Measurements from ENCODE around the gene BOLA3.

Gene BOLA3

DNA sequence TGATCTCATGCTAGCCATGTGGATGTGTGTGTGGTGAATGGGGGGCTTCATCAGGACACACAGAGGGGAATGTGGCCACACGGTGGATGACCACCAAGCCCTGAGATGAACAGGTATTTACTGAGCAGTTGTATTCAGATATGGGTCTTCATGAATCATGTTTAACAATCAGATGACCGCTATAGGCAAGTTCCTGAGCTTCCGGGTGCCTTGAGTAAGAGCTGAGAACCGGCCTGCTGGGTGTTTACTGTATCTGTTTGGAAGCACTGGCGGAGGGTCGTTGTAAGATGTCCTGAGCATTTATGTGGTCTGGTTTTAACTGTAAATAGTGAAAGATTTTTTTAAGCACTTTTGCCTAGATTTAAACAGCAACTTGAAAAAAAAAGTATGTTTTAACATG lies 43.9 kb downstream of the BOLA3 start:
- no peak for FAIRE-seq
- no peak for TF ChIP-seq POLR2A (IDR thresholded peaks at IDR 0.05; ENCODE audit: low read depth, low read length)
- no peak for DNase-seq (ENCODE audit: insufficient read length, low spot score)

DNA sequence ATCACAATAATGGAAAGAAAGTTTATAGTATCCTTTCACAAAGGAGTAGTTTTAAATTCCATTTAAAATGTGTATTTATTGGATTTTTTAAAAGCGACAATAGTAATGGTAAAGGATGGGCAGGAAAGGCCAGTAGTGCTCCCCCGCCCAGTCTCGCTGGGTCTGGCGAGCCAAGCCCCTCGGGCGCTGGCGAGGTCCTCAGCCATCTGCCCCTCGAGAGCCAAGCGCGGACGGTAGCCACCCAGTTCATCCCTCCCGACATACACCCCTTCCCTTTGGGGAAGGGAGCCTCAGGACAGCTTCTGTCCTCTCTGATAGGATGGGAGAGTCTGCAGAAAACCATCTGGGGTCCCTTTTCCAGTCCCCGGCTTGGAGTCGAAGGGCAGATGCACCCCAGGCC lies 45.2 kb downstream of the BOLA3 start:
- DNase-seq (ENCODE audit: insufficient read length, low spot score) = no peak
- no peak for TF ChIP-seq POLR2A (IDR thresholded peaks at IDR 0.05; ENCODE audit: low read depth, low read length)
- FAIRE-seq = no peak

DNA sequence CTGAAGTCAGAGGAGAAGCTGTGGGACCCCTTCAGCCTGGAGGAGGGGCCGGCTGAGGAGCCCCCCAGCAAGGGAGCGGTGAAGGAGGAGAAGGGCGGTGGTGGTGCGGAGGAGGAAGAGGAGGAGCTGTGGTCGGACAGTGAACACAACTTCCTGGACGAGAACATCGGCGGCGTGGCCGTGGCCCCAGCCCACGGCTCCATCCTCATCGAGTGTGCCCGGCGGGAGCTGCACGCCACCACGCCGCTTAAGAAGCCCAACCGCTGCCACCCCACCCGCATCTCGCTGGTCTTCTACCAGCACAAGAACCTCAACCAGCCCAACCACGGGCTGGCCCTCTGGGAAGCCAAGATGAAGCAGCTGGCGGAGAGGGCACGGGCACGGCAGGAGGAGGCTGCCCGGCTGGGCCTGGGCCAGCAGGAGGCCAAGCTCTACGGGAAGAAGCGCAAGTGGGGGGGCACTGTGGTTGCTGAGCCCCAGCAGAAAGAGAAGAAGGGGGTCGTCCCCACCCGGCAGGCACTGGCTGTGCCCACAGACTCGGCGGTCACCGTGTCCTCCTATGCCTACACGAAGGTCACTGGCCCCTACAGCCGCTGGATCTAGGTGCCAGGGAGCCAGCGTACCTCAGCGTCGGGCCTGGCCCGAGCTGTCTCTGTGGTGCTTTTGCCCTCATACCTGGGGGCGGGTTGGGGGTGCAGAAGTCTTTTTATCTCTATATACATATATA lies 46.0 kb downstream of the BOLA3 start:
- FAIRE-seq = no peak
- TF ChIP-seq POLR2A (IDR thresholded peaks at IDR 0.05; ENCODE audit: low read depth, low read length) = no peak
- no peak for DNase-seq (ENCODE audit: insufficient read length, low spot score)

DNA sequence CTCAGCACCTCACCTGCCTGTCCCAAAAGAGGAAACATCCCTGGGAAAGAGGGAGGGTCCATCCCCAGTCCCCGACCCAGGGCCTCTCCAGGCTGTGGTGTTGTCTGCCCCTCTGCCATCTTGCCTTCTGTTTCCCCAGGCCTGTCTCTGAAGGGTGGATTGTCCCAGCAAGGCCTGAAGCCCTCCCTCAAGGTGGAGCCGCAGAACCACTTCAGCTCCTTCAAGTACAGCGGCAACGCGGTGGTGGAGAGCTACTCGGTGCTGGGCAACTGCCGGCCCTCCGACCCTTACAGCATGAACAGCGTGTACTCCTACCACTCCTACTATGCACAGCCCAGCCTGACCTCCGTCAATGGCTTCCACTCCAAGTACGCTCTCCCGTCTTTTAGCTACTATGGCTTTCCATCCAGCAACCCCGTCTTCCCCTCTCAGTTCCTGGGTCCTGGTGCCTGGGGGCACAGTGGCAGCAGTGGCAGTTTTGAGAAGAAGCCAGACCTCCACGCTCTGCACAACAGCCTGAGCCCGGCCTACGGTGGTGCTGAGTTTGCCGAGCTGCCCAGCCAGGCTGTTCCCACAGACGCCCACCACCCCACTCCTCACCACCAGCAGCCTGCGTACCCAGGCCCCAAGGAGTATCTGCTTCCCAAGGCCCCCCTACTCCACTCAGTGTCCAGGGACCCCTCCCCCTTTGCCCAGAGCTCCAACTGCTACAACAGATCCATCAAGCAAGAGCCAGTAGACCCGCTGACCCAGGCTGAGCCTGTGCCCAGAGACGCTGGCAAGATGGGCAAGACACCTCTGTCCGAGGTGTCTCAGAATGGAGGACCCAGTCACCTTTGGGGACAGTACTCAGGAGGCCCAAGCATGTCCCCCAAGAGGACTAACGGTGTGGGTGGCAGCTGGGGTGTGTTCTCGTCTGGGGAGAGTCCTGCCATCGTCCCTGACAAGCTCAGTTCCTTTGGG lies 47.2 kb downstream of the BOLA3 start:
- no peak for FAIRE-seq
- DNase-seq (ENCODE audit: insufficient read length, low spot score) = no peak
- no peak for TF ChIP-seq POLR2A (IDR thresholded peaks at IDR 0.05; ENCODE audit: low read depth, low read length)

DNA sequence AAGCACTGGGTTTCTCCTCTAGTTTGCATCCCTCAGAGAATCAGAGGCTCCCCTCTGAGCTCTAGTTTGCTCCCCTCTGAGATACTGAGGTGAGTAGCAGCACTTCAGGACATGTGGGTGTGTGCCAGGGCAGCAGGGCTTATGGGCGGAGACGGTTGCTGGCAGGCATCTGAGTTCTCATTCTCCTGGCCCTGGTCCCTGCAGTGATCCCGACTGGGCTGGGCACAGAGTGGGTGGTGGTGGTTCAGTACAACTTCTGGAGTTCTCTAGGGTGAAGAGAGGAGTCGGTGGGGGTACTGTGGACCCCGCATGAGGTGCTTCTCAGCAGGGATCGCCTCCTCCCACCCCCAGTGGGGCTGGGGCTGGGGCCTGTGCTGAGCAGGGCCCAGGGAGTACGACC lies 47.9 kb downstream of the BOLA3 start:
- no peak for TF ChIP-seq POLR2A (IDR thresholded peaks at IDR 0.05; ENCODE audit: low read depth, low read length)
- FAIRE-seq (no peak), DNase-seq (ENCODE audit: insufficient read length, low spot score) (no peak)

DNA sequence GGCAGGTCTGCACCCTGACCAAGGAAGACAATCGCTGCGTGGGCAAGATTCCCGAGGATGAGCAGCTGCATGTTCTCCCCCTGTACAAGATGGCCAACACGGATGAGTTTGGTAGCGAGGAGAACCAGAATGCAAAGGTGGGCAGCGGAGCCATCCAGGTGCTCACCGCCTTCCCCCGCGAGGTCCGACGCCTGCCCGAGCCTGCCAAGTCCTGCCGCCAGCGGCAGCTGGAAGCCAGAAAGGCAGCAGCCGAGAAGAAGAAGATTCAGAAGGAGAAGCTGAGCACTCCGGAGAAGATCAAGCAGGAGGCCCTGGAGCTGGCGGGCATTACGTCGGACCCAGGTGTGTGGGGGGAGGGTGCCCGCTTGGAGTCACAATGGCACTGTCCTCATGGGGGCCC lies 48.4 kb downstream of the BOLA3 start:
- FAIRE-seq (no peak), DNase-seq (ENCODE audit: insufficient read length, low spot score) (no peak)

DNA sequence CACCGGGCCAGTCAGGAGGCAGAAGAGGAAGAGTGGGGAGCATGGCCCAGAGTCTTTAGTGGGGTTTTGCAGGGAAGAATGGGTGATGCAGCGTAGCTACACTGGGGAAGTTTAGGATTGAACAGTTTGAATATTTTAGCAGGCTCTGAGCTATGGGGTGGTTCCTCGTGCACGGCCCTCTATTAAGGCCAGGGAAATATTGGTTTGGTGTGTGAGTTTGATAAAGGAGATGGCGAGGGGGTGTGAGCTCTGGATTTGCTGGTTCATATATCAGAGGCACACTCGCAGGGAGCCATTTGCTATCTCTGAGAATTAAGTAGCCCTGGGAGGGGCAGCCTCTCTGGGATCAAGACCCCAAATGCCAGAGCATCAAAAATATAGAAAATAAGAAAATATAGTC lies 50.1 kb downstream of the BOLA3 start:
- TF ChIP-seq POLR2A (IDR thresholded peaks at IDR 0.05; ENCODE audit: low read depth, low read length) = no peak
- no peak for DNase-seq (ENCODE audit: insufficient read length, low spot score)
- no peak for FAIRE-seq

More for the DNA sequence above, 48.4 kb downstream of the BOLA3 start:
- TF ChIP-seq POLR2A (IDR thresholded peaks at IDR 0.05; ENCODE audit: low read depth, low read length) = no peak

DNA sequence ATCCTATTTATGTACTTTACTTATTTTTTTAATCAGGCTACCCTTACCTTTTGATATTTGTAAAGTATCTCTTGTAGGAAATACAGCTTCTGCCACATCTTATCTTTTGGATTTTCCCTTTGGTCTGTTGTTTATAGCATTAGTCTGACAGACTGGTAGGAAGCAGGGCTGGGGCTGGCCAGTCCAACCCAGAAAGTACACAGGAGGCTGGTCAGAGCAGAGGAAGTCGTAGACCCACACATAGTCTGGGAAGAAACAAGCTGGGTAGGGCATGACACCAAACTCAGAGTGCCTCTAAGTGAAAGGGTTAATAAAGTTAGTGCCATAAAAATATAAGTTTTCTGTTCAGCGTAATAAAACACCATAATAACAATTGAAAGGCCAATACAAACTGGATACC lies 51.7 kb downstream of the BOLA3 start:
- no peak for FAIRE-seq
- no peak for TF ChIP-seq POLR2A (IDR thresholded peaks at IDR 0.05; ENCODE audit: low read depth, low read length)

DNA sequence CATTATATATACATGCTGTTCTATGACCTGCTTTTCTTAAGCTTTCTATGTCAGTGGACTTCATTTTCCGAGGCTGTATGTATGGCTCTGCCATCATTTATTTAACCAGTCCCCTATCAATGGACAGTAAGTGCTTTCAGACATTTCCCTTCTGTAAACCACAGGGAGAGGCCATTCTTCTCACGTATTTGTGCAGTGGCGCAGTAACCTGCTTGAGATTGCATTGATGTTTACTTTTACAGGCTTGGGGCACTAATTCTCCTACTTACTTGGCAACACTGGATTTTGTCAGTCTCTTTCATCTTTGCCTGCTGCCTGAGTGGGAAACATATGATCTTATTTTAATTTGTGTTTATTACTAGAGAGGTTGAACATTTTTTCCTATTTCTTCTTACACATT lies 52.1 kb downstream of the BOLA3 start:
- no peak for FAIRE-seq
- TF ChIP-seq POLR2A (IDR thresholded peaks at IDR 0.05; ENCODE audit: low read depth, low read length) = no peak
- DNase-seq (ENCODE audit: insufficient read length, low spot score) = no peak

More for the DNA sequence above, 51.7 kb downstream of the BOLA3 start:
- DNase-seq (ENCODE audit: insufficient read length, low spot score) = no peak

DNA sequence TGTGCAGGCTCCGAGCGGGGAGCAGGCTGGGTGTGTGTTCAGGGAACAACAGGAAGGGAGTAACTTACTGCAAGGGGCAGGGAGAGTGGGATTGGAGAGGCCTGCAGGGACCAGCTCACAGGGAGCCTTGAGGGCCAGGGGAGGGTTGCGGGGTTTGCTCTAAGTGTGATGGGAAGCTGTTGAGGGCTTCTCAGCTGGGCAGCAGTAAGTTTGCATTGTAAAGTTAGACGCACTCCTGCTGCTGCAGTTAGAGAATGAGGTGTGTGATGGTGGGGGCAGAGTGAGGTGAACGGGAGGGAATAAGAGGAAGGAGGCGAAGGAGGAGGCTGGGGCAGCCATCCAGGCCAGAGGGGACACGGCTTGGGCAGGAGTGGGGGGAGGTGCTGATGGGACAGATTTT lies 53.4 kb downstream of the BOLA3 start:
- FAIRE-seq = no peak
- no peak for TF ChIP-seq POLR2A (IDR thresholded peaks at IDR 0.05; ENCODE audit: low read depth, low read length)
- DNase-seq (ENCODE audit: insufficient read length, low spot score) = no peak

DNA sequence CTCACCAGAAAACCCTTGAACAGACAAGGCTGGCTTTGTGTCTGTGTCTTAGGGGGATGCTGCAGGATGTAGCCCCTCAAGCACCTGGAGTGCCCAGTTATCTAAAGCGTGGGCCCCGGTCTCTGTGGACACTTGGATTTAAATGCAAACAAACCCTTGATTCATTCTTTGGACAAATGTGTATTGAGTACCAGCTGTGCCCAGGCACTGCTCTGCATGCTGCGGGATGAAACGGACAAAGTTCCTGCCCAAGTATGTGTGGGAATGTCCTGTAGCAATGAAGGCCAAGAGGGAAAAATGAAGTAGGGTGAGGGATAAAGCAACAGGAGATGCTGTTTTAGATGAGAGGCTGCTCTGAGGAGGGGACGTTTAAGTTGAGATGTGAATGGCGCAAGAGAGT lies 53.9 kb downstream of the BOLA3 start:
- FAIRE-seq (no peak), DNase-seq (ENCODE audit: insufficient read length, low spot score) (no peak)
- TF ChIP-seq POLR2A (IDR thresholded peaks at IDR 0.05; ENCODE audit: low read depth, low read length) = no peak

DNA sequence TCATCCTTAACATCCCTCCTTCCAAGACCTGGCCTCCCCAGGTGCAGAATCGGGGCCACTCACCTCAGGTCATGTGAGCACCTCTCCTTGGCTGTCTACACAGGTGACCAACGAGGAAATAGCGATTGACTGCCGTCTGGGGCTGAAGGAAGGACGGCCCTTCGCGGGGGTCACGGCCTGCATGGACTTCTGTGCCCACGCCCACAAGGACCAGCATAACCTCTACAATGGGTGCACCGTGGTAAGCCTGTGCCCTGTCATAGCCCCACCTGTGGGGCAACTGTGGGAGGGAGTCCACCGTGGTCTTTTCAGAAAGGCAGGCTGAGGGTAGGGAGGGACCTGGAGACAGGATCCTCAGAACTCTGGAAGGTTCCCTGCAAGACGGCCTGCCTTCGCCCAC lies 54.3 kb downstream of the BOLA3 start:
- FAIRE-seq = no peak
- no peak for TF ChIP-seq POLR2A (IDR thresholded peaks at IDR 0.05; ENCODE audit: low read depth, low read length)
- no peak for DNase-seq (ENCODE audit: insufficient read length, low spot score)

DNA sequence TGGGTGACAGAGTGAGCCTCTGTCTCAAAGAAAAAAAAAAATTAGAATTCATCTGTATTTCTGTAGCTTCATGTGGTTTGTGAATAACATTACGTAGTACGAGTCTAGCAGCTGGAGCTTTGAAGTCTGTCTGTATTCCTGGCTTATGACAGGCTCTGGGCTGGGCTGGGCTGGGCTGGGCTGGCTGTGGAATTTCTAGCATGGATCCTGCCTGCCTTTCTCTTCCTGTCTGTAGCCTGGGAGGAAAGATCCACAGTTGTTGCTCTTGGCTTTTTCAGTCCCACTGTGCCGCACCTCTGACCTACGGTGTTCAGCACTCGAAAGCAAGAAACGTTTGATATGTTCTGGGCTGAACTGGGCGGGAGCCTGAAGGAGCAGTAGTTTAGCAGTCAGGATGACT lies 55.4 kb downstream of the BOLA3 start:
- TF ChIP-seq POLR2A (IDR thresholded peaks at IDR 0.05; ENCODE audit: low read depth, low read length) = no peak
- DNase-seq (ENCODE audit: insufficient read length, low spot score) (no peak), FAIRE-seq (no peak)

DNA sequence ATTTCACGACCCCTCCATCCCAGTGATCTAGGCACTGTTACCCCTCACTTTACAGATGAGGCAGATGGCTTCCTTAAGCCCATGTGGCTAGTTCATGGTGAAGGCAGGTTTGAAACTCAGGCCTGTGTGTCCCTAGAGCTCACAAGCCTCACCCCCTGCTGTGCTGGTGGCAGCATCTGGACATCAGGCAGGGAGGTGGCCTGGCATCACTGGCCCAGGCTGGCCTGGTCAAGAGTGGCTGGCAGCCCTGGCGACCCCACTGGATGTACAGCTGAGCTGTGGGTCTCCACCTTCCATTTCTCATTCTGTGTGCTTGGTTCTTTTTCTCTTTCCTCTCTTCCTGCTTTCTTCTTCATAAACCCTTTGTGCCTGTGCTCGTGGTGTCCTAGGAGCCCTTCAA lies 56.3 kb downstream of the BOLA3 start:
- no peak for TF ChIP-seq POLR2A (IDR thresholded peaks at IDR 0.05; ENCODE audit: low read depth, low read length)
- FAIRE-seq (no peak), DNase-seq (ENCODE audit: insufficient read length, low spot score) (no peak)
